HG02943 (cell line): ENCODE results near the gene ATP5MK.
"Not testable (repeated sequence)": the region's sequence is repeated elsewhere in the genome, so short reads cannot be mapped to it uniquely, and the experiment has no call there.

Experiments
- ATAC-seq: cut with Tn5 transposase; IDR thresholded peaks from one replicate; pipeline ENCODE4 v1.9.1; 2021; ENCODE audit warnings: mild to moderate bottlenecking, low read depth, moderate library complexity; ENCODE audit not compliant: unreplicated experiment

Gene ATP5MK

DNA sequence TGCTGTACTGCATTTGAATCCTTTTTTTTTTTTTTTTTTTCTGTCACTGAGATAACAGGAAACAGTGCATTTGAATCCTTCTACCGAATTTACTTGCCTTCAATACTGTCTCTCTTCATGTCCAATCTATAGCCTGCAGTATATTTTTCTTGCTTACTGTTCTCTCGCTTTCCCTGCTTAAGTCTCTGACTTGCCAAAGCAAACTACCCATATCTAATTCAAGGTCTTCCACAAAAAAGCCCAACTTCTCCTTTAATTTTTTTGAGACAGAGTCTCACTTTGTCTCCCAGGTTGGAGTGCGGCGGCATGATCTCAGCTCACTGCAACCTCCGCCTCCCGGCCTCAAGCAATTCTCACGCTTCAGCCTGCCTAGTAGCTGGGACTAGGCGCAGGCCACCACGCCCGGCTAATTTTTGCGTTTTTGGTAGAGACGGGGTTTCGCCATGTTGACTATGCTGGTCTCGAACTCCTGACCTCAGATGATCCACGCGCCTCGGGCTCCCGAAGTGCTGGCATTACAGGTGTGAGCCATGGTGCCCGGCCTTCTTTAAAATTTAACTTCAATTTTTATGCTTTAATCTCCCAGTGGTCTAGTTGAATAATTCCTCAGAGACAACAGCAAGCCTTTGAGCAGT lies 1.0 kb upstream of the ATP5MK start:
- no peak for ATAC-seq

DNA sequence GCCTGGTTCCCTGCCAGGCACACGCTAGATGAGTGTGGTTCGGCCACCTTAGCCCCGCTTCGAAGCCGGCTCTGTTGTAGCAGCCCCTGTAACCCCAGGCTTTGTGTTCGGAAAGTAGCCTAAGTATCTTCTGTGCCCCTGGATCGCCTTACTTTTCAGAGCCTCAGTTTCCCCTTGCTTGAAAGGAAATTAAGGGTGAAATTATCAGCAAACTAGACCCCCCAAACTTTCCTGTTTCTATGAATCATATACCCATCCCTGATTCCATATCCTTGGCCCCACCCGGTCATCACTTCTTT lies 463 bp upstream of the ATP5MK start:
- no peak for ATAC-seq

DNA sequence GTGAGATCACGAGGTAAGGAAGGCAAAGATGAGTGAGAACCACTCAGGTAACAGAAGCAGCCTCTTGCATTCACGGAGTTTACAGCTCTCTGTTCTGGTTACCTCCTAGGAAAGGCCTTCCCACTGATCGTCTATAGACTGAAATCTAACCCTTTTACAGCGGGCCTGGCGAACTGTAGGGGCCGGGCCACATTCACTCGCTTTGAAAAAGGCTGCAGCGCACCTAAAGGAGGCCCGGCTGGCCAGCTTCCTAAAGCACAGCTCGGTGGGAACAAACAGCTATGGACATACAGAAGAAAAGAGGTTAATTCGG lies 565 bp downstream of the ATP5MK start:
- ATAC-seq: no peak

DNA sequence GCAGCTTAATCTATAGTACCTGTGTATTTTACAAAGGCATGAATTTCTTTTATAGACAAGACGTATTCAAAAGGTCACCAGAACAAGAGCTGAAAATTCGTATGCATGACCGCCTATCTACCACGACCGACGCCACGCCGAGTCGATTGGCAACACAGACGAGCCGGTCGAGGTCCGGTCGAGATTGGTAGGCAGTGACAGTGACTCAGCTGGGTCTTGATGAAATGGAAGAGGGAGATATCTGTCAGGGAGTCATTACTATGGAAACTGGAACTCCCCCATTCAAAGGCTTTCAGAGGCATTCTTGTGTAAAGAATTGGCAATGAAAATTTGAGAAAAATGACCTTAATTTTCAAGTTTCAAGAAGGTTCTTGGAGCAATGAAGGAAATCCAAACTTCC lies 2.1 kb downstream of the ATP5MK start:
- ATAC-seq: no peak

DNA sequence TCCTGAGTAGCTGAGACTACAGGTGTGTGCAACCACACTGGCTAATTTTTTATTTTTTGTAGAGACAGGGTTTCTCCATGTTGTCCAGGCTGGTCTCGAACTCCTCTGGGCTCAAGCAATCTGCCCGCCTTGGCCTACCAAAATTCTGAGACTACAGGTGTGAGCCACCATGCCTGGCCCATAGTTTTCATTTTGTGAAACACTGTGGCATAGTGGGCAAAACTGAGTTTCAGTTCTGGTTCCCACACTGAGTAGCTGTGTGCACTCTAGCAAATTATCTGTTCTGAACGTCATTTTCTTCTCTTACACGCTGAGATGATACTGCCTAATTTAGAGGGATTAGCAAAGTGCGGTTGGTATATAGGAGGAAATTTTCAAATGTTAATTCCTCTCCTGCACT lies 13.5 kb downstream of the ATP5MK start:
- ATAC-seq: no peak

DNA sequence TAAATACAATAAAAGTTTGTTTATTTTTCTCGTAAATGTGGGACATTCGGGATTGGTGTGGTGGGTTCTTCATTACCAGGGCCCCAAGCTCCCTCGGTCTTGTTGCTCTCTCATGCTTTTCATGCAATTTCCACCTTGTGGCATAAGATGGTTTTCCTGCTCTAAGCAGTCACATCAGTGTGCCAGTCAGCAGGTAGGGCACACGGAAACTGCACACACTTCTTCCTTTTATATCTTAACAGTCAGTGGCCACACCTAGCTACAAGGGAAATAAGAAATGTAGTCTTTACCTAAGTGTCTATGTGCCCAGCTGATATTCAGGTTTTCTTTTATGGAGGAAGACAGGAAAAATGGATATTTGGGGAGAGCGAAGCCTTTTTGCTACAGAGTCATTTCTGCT lies 22.0 kb downstream of the ATP5MK start:
- no peak for ATAC-seq

DNA sequence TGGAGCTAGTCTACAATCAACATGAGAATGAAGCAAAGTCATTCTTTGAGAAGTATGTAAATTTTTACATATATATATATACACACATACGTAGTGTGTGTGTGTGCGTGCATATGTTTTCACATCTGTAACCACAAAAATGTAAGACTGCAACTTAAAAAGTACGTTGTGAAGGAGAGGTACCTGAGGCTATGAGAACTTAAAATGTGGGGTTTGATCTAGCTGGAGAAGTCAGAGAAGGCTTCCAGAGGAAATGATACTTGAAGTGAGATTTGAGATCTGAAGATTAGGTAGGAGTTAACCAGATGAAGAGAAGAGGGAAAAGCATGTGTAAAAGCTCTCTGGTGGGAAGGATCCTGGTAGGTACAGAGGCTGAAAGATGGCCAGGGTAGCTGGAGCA lies 22.7 kb downstream of the ATP5MK start:
- no peak for ATAC-seq

DNA sequence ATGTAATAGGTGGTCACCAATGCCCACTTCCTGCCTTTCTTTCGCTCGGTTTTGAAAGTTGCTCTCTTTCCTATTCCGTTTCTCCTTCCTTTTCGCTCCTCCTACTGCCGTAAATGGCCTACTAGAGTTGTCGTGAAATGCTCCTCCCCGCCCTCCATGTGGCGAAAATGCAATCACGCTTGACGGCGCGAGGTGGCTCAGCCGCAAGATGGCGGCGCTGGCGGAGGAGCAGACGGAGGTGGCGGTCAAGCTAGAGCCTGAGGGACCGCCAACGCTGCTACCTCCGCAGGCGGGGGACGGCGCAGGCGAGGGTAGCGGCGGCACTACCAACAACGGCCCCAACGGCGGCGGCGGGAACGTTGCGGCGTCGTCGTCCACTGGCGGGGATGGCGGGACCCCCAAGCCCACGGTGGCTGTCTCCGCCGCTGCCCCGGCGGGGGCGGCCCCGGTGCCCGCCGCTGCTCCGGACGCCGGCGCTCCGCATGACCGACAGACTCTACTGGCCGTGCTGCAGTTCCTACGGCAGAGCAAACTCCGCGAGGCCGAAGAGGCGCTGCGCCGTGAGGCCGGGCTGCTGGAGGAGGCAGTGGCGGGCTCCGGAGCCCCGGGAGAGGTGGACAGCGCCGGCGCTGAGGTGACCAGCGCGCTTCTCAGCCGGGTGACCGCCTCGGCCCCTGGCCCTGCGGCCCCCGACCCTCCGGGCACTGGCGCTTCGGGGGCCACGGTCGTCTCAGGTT lies 28.3 kb downstream of the ATP5MK start, which contains the start of gene TAF5:
TAF5 (plus strand) TSS at position 195 of the 737 bp plus-strand sequence; CDS start at position 209, 14 bp downstream.
- ATAC-seq: peak; percentile 59

DNA sequence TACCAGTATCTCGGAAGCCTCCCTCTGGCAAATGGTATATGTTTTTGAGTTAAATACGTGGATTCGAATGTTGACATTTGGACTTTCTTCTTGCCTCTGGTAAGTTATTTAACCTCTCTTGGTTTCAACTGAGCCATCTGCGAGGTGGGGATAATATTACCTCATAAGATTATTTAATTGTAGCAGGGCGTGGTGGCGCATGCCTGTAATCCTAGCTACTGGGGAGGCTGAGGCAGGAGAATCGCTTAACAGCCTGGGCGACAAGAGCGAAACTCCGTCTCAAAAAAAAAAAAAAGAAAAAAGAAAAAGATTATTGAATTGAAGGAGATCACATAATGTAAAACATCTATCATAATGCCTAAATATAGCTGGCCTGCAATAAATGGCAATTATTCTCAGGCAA lies 28.9 kb downstream of the ATP5MK start:
- ATAC-seq: no peak

DNA sequence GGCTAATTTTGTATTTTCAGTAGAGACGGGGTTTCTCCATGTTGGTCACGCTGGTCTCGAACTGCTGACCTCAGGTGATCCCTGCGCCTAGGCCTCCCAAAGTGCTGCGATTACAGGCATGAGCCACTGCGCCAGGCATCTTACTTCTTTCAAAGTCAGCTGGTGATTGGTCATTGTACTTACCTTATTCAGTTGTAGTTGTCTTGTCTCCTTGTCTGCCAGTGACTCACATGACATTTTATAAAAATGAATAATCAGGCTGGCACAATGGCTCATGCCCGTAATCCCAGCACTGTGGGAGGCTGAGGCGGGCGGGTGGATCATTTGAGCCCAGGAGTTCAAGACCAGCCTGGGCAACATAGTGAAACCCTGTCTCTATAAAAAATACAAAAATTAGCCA lies 35.5 kb downstream of the ATP5MK start:
- not testable (repeated sequence) for ATAC-seq

DNA sequence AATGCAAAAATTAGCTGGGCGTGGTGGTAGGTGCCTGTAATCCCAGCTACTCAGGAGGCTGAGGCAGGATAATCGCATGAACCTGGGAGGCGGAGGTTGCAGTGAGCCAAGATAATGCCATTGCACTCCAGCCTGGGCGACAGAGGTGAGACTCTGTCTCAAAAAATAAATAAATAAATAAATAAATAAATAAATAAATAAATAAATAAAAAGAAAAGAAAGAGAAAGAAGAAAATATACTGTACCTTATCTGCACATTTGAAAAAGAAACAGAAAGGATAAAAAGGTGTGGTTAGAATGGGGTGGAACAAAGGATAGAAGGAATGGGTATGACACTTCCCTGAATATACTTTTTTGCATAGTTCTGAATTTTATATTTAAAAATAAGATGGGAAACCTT lies 36.8 kb downstream of the ATP5MK start:
- not testable (repeated sequence) for ATAC-seq

DNA sequence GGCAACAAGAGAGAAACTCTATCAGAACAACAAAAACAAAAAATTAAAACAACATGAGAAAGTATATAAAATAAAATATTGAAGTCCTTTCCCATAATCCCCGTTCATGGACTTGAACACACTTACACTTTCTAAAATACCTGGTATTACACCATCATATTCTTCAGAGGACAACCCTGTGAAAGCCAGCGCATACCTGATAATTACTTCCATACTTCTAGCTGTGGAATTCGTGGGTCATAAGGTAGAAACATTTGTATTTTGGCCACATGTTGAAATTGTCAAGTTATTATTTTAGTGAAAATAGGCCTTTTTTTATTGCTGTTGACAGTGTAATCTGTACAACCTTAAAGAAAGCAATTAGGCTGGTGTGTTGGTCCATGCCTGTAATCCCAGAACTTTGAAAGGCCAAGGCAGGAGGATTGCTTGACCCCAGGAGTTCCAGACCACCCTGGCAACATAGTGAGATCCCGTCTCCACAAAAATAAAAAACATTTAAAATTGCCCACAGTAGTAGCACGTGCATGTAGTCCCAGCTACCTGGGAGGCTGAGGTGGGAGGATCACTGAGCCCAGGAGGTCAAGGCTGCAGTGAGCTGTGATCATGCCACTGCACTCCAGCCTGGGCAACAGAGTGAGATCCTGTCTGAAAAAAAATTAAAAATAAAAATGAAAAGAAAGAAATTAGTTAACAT lies 40.2 kb downstream of the ATP5MK start:
- ATAC-seq: no peak

DNA sequence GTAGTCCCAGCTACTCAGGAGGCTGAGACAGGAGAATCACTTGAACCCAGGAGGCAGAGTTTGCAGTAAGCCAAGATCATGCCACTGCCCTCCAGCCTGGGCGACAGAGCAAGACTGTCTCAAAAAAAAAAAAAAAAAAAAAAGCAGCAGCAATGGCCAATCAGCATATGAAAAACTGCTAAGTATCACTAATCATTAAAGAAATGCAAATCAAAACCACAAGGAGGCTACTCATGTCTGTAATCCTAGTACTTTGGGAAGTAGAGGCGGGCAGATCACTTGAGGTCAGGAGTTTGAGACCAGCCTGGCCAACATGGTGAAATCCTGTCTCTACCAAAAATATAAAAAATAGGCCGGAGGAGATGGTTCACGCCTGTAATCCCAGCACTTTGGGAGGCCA lies 41.7 kb downstream of the ATP5MK start:
- not testable (repeated sequence) for ATAC-seq

DNA sequence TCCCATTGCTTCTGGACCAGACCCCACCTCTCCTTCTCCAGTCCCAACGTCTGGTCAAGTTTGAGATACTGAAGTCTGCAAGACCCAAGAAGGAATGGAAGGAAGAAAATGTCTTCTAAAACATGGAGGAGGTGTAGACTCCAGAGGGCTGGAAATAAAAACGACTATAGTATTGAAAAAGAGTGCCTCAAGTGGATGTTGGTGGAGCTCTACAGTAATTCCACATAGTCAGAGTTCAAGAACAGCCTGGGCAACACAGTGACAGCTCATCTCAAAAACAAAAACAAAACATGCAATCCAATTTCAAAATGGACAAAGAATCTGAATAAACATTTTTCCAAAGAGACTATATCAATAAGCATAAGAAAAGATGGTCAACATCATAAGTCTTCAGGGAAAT lies 43.0 kb downstream of the ATP5MK start:
- ATAC-seq: no peak

DNA sequence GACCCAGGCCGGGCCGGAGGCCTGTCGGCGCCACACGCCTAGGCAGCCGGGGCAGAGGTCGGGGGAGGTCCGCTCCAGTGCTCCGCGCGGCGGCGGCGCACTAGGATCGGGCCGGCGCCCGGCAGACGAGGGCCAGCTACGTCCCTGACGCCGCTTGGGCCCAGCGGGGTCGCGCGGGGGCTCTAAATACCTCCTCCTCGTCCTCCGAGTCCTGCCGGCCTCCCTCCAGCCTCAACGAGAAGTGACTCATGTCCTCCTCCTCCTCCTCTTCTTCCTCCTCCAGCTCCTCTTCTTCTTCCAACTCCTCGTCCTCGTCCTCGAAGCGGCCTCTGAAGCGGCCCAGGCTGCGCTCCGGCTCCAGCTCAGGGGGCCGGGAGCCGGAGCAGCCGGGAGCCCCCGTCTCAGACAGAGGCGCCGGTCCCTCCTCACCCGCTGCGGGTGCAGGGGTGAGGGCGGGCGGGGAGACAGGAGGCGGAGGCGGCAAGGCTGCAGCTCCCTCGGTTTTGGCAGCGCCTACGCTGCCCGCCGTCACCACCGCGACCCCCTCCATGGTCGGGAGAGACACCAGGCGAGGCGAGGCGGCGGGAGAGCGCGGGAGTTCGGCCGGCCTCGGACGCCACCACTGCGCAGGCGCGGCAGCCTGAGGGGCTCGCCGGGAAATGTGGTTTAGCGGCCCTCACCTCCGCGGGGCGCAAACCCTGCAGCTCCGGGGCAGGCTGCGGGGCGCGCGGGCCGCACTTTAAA lies 45.6 kb downstream of the ATP5MK start, which contains the start of gene PCGF6:
PCGF6 (minus strand) TSS at position 624 of the 744 bp plus-strand sequence; CDS start at position 550, 74 bp downstream.
- ATAC-seq: peak; percentile 79

DNA sequence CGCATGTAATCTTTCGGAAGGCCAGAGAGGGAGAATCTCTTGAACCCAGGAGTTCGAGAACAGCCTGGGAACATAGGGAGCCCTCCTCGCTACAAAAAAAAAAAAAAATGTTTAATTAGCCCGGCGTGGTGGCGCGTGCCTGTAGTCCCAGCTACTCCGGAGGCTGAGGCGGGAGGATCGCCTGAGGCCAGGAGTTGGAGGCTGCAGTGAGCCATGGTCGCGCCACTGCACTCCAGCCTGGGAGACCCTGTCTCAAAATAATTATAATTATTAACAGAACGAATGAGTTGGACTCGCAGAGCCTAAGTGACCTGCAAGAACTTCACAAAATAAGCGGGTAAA lies 46.1 kb downstream of the ATP5MK start:
- no peak for ATAC-seq
